Inflammatory macrophage (primary cell): ENCODE results near the gene TRAF7.
"Not testable (repeated sequence)": the region's sequence is repeated elsewhere in the genome, so short reads cannot be mapped to it uniquely, and the experiment has no call there.

Source experiments
- DNase-seq, 2 donors: peaks; one replicate each; pipeline ENCODE4 v3.0.0-alpha.2; 2020 to 2022

The TRAF7 gene

DNA sequence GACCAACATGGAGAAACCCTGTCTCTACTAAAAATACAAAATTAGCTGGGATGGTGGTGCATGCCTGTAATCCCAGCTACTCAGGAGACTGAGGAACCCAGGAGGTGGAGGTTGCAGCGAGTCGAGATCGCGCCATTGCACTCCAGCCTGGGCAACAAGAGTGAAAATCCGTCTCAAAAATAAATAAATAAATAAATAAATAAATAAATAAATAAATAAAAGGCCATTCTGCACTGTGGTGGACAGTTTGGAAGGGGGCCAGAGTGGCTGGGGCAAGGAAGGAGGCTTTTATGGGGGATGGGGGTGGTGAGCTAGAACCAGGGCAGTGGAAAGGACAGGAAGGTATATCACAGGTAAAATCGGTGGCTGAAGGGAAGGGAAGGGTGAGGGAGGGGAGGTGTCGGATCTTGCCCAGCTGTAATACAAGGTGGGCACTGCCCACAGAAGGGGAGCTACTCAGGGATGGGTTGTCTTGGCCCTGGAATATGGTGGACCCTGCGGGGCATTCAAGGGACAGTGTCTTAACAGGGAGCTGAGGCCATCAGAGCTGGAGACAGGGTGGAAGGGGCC lies 47.6 kb downstream of the TRAF7 start:
- DNase-seq: not testable (repeated sequence)

DNA sequence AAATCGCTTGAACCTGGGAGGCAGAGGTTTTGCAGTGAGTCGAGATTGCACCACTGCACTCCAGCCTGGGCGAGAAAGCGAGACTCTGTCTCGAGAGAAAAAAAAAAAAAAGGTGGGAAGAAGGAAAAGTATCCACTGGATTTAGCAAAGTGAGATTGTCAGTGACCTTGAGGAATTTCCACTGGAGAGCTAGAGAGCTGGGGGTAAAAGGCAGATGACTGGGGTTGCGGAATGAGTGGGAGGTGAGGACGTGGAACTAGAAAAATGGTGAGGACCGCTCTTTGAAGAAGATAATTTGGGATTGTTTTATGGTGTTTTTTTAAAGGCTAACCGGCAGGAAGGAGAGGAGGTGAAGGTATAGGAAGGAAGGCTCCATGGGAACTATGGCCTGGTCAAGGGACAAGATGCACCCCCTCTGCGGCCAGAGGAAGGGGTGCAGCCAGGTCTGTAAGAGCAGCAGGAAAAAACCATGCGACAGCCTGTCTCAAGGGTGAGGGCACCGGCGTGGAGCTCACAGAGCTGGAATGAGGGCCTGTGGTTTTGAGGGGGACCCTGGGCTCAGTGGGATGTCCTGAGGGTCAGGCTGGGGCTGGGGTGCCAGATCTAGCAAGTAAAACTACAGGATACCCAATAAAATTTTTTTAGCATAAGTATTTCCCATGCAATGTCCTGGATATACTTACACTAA lies 49.0 kb downstream of the TRAF7 start:
- peak in 1 of 2 donors; percentile 17 for DNase-seq

DNA sequence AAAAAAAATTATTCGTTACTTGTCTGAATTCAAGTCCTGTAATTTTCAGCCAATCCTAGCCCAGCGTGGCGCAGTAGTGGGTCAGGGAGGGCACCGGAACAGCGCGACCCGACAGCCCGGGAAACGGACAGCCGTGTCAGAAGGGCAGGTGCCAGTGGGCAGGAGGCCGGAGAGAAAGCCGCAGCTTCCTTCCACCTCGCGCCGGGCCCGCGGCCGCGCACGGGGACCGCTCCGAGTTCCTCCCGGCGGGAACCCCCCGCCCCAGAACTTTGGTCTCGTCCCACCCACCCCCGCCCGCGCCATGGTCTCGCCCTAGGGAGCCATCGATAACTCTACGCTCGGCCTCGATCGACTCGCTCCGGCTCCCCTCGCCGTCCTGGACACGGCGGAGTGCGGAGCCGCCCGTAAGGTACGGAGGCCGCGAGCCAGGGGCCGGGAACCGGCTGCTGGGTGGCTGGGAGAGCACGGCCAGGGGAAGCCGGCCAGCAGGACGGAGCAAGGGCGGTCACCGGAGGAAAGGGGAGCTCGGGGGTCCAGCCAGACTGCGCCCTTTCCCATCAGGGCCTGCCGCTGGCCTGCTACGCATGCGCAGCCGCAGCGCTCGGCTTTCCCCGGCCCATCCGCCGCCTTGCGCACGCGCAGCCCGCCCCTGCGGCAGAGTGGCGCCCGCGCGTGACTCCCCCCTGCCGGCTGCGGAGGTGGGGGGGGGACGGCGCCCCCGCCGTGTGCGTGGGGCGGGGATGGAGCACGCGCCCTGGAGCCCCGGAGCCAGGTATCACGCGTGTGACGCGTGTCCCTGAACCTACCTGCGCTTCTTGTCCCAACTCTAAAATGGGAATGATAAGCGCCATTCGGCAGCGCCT lies 49.8 kb downstream of the TRAF7 start, which contains the start of gene MLST8:
MLST8 (plus strand) TSS at position 351 of the 863 bp plus-strand sequence. CDS start 632 bp downstream, outside the sequence.
- DNase-seq: peak; percentile 80 to 87

DNA sequence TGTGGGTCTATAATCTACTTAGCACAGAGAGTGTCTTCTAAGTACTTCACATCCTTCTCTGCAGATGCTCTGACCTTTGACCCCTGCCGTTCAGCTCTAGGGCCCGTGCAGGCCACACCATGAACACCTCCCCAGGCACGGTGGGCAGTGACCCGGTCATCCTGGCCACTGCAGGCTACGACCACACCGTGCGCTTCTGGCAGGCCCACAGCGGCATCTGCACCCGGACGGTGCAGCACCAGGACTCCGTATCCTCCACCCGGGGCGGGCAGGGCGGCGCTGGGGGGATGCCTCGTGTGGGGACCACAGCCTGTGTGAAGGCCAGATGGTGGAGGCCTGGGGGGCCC lies 50.4 kb downstream of the TRAF7 start:
- no peak for DNase-seq

DNA sequence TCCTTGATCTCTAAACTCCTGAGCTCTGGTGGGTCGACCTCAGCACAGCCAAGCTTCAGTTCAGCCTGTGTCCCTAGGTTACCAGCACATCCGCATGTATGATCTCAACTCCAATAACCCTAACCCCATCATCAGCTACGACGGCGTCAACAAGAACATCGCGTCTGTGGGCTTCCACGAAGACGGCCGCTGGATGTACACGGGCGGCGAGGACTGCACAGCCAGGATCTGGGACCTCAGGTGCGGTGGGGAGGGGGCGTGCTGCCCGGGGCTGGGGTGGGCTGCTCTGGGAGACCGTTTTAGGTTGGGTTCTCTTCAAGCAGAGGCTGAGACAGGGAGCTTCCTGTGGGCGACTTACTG lies 50.8 kb downstream of the TRAF7 start:
- DNase-seq: no peak

DNA sequence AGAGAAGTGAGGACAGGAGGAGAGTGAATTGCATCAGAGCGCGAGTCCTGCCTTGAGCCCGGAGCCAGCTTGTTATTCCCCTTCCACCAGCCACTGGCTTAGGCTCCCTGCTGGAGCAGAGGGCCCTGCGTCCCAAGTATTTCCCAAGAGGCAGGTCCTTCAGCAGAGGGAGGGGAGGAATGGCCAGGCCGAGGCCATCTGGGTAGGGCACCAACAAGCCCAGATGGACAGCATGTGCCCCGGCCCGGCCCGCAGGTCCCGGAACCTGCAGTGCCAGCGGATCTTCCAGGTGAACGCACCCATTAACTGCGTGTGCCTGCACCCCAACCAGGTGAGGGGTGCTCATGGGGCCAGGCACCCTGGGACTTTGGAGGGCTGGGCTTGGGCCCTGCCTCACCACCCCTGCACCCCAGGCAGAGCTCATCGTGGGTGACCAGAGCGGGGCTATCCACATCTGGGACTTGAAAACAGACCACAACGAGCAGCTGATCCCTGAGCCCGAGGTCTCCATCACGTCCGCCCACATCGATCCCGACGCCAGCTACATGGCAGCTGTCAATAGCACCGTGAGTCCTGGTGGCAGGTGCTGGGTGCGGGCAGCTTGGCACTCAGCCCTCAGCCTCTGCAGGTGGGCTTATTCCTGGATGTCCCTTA lies 51.3 kb downstream of the TRAF7 start:
- DNase-seq: peak; percentile 44 to 74

DNA sequence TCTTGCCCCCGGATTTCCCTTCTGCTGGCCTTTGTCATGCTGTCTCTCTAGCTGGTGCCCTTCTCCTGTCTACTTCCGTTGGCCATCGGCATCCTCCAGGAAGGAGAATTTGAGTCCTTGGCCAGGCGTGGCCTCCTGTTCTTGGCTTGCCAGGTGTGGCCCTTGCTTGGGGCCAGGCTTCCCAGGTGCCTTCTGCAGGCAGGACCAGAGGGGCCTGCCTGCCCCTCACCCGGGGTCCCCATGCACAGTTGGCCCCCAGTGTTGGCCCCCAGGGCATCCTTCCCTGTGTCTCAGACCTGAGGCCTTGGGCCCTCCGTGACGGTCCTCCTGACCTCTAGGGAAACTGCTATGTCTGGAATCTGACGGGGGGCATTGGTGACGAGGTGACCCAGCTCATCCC lies 52.3 kb downstream of the TRAF7 start:
- DNase-seq: no peak

DNA sequence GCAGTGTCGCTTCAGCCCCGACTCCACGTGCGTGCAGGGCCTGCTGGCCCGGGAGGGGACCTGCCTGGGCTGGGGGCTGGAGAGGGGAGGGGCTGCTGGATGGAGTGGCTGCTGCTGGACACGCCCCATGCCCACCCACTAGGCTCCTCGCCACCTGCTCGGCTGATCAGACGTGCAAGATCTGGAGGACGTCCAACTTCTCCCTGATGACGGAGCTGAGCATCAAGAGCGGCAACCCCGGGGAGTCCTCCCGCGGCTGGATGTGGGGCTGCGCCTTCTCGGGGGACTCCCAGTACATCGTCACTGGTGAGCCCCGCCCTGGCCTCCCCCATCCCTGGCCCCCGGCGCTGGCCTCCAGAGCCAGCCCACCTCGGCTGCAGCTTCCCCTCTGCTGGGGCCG lies 52.7 kb downstream of the TRAF7 start:
- no peak for DNase-seq

DNA sequence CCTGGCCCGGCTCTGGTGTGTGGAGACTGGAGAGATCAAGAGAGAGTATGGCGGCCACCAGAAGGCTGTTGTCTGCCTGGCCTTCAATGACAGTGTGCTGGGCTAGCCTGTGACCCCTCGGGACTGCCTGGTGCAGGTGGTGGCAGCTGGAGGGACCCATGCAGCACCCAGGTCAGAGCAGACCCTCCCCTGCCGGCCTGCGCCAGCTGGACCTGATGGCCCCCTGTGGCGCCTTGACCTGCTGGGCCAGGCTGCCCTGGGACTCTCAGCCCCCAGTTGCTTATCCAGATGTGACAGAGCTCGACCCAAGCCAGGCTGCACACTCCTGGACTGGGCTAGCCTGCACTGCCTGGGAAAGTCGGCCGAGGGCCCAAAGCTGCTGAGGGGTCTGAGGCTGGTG lies 53.2 kb downstream of the TRAF7 start:
- no peak for DNase-seq

DNA sequence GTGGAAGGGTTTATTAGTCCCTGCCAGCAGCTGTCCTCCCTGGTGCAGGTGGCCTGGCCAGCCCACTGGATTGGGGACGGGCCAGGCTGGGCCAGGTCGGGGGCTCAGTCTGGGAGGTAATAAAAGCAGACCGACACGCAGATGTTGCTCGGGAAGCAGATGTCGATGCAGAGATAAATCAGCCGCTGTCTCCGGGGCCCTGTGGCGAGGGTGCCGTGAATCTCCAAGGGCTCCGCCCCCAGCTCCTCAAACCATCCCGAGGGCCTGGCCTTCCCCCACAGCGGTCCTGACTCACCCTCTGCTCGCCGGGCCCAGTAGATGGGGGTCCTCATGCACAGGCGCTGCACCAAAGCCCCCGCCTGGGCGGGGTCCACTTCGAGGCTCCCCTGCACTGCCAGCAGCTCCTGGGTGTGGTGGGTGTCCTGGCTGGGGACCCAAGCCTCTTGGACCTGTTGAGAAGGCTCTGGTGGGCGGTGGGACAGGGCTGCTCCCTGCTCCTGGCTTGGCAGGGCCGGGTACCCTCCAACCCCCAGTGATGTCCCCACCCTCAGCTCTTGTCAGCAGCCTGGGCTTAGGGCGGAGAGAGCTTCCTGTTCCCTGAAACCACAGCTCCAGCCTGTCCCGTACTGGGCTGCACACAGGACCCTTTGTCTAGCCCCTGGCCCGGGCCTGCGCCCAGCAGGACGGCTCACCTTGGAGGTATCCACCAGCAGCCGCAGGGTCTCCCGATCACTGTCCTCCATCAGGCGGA lies 53.9 kb downstream of the TRAF7 start:
- DNase-seq: no peak

DNA sequence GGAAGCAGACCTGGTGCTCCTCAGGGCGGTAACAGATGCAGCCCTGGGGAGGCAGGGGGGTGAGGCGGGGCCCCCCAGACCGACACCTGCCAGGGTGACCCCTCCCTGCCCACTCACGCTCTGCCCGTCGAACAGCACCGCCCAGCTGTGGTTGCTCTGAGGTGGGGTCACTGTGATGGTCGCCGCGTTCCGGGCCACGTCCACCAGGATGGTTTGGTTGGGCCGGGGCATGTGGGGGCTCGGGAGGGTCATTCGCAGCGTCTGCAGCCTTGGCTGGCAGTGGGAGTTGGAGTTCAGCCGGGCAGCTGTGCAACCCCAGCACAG lies 54.4 kb downstream of the TRAF7 start:
- DNase-seq: no peak

DNA sequence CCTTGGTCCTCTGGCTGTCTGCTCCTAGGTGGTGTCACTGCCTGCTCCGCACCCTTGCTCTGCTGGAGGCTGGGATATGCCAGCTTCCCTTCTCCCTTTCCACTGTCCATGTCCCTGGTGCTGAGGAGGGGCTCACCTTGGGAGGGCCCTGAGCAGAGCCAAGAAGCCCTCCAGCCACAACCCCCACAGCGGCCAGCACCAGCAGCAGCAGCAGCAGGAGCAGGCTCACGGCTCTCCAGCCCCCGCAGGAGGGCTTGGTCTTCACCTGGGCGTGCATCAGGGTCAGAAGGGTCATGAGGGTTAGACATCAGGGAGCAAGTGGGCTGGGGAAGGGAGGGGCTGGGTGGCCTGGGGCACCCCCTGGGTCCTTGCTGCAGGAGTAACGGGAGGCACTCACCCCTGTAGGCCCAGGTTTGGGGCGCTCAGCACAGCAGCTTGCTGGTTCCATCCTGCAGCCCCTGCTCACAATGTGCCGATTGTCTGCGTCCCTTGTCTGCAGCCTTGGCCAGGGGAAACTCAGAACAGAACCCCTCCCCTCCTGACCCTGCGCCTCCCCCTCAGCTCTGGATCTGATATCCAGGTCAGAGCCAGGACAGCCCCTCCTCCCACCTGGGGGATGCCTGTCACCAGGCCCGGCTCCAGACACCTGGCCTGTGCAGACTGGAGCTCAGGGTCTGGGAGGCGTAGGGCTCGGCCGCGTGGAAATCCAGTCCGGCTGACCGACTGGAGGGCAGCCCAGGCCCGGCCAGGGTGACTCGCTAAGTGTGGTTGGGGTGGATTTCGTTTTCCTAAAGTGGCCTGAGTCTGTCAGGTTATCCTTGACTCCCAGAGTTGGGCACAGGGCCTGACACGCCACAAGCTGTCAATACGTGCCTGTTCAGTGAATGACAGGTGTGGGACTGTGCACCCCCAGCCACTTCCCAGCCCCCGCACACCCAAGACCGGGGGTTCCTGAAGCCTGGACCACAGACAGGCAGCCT lies 55.1 kb downstream of the TRAF7 start, which contains the start of gene BRICD5:
BRICD5 (minus strand) TSS at position 478 of the 980 bp plus-strand sequence; CDS start at position 448, 30 bp downstream.
- DNase-seq: no peak

DNA sequence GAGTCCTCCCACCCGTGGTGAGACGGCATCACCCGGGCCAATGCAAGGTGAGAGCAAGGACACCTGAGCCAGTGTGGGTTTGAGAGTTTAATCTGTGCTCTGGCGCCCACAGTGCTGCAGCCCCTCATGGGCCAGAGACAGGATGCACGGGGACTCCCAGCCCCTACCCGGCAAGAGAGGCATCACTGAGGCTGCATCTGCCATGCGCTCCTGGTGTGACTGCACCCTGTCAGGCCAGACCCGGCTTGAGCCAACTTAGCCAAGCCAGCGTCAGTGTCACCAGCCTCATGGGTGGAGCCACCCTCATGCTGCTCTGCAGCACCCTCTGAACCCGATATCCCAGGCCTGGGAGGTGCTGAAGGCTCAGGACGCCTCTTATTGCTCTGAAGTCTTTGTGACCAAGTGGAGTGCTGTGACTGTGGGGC lies 56.4 kb downstream of the TRAF7 start:
- no peak for DNase-seq

DNA sequence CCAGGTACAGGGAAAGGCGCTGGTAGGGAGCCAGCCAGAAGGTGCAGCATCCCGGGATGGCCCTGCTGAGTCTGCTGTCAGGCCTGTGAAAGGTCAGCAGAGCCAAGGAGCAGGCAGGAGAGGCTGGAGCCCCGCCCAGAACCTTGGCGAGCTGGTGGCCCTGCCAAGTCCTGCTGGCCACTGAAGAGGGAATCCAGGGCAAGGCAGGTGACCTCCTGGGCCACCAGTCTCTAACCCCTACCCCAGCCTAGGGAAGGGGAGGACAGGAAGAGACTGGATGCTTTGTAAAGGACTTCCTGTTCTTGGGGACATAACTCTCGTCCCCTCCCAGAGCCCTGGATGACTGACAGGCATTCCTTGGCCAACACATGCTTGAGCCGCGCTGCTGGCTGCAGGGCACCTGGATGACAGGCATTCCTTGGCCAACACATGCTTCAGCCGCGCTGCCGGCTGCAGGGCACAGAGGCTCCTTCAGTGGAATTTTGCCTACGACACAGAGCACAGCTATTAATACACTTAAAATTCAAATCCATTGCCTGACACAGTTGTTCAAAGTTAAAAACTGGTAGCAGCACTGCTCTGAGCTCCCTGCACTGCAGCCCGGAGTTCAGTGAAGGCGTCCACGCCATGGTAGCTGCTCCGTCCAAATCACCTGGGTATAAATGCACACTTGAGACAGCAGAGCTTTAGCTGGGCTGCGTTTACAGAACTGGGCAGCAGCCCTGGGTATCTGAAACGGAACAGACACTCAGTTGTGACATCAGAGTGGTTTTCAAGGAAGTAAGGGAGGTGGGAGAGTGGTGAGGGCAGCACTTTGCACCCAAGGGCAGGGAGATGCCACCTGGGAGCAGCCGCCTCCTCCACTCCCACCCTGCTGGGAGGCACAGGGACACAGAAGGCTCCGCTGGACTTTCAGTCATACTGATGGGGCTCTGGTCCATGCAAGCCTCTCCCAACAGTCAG lies 57.1 kb downstream of the TRAF7 start:
- DNase-seq: peak; percentile 57 to 62

DNA sequence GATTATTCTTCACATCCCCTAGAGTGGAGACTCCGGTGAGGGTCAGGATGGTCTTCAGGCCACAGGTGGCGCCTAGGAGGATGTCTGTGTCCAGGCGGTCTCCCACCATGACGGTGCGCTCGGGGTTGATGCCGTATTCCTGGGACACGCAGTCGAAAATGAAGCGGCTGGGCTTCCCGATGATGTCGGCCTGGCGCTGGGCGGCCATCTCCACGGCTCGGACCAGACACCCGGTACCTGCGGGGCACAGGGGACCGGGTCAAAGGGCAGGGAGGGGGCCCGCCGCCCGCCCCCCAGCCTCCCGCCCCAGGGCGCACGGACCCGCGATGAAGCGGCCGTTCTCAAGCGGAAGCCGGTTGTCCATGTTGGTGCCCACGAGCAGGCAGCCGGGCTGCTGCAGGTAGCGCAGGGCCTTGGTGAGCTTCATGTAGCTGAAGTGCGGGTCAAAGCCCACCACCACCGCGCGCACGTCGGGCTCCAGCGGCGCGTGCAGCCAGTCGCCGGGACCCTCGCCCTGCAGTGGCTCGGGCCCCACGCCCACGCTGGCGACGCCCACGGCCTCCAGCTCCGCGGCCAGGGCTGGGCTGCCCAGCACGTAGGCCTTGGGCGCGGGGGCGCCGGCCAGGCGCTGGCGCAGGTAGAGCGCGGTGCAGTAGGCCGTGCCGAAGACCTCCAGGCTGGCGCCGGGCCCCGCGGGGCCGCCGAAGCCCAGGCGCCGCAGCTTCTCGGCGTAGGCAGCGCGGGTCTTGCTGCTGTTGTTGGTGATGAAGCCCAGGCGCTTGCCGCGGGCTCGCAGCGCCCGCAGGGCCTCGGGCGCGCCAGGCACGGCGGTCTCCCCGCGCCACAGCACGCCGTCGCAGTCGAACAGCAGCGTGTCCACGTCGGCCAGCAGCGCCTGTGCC lies 58.5 kb downstream of the TRAF7 start:
- DNase-seq: peak in 1 of 2 donors; percentile 47

DNA sequence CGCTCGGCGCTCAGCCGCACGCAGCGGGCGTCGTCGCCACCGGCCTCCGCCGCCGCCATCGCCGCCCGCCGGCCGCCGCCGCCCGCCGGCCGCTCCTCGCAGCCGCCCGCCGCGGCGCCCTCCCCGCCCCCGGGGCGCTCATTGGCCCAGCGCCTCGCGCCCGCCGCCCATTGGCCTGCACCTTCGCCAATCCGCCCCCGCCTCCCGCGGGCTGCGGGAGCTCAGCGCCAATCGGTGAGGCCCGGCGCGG lies 59.1 kb downstream of the TRAF7 start, which contains the start of gene PGP:
PGP (minus strand) TSS at position 122 of the 250 bp plus-strand sequence; CDS start at position 59, 63 bp downstream.
- DNase-seq: no peak

DNA sequence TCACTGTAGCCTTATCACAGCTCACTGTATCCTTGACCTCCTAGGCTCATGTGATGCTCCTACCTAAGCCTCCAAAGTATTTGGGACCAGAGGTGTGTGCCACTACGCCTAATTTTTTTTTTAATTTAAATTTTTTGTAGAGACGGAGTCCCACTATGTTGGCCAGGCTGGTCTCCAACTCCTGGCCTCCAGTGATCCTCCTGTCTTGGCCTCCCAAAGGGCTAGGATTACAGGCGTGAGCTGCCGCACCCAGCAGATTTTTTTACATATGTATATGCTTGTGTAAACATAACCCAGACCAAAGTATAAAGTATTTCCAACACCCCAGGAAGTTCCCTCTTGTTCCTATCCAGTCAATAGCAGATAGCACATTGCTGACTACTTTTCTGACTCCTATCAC lies 60.7 kb downstream of the TRAF7 start:
- DNase-seq: no peak

DNA sequence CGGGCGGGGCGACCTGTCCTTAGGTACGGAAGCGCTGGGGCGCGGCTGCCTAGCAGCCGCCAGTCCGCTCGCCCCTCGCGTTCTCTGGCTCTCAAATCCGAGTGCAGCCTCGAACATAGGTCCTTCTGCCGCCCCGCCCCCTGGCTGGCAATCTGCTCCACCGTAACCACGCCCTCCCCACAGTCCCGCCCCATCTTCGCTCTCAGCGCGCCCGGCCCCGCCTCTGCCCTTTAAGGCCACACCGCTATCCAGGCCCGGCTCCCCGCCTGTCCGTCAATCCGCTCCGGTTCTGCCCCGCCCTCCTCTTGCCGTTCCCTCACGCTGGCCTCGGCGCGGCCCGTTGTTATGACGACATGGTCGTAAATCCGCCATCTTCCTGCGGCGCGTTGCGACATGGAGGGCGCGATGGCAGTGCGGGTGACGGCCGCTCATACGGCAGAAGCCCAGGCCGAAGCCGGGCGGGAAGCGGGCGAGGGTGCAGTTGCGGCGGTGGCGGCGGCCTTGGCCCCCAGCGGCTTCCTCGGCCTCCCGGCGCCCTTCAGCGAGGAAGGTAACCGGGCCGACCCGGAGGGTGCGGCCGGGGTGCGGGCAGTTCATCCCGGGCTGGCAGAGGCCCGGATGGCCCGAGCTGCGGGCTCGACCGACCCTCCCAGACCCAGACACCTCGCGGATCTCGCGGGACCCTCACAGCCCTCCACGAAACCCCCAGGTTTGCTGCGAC lies 67.8 kb downstream of the TRAF7 start, which contains the start of gene E4F1:
E4F1 (plus strand) TSS at position 371 of the 721 bp plus-strand sequence; CDS start at position 394, 23 bp downstream.
- DNase-seq: peak; percentile 100
